Psoas muscle (tissue), 8 donors: ENCODE data around the gene NBL1. TPM values are rescaled to one million over a fixed set of nuclear protein-coding genes. Genes with fewer than 3 reads are reported as not detected.

ENCODE experiments used
- ATAC-seq, 4 donors: fragments of 200-7000 bp; cut with Tn5 transposase; one replicate each; pipeline ENCODE4 v1.9.1; 2020; ENCODE audit warnings: moderate library complexity in 3 of 4, mild to moderate bottlenecking in 2 of 4
- DNase-seq, 2 donors: peaks; one replicate each; pipeline ENCODE4 v3.0.0-alpha.2; 2020
- H3K27ac ChIP-seq: fragments of 200-600 bp; one replicate; pipeline ENCODE4 v1.8.0; 2022
- H3K27me3 ChIP-seq, 3 donors: fragments of 200-600 bp in 1 of 3; one replicate each; pipeline versions ENCODE4 v1.6.1 to v1.8.0; 2013 to 2022; ENCODE audit warnings: low read length in 2 of 3, mild to moderate bottlenecking in 2 of 3, moderate library complexity in 1 of 3; ENCODE audit not compliant: insufficient read depth in 3 of 3
- H3K36me3 ChIP-seq, 2 donors: fragments of 200-600 bp in 1 of 2; one replicate each; pipeline versions ENCODE4 v1.6.1 to v1.8.0; 2013 to 2022; ENCODE audit warnings: low read depth in 1 of 2, mild to moderate bottlenecking in 1 of 2, moderate library complexity in 1 of 2; ENCODE audit not compliant: insufficient read depth in 1 of 2
- H3K4me1 ChIP-seq: fragments of 200-600 bp; one replicate; pipeline ENCODE4 v1.8.0; 2022
- H3K4me3 ChIP-seq: fragments of 200-600 bp; one replicate; pipeline ENCODE4 v1.8.0; 2022; ENCODE audit warnings: mild to moderate bottlenecking
- H3K9me3 ChIP-seq: fragments of 200-600 bp; one replicate; pipeline ENCODE4 v1.8.0; 2022
- CTCF ChIP-seq: fragments of 200-600 bp; IDR thresholded peaks from one replicate; pipeline ENCODE4 v1.8.0; 2022; ENCODE audit warnings: antibody characterized with exemption
- WGBS, 3 donors: extraction: QIAGEN DNeasy Blood & Tissue Kit; methylation state at CpG; one replicate each; pipeline versions ENCODE4 v1.1.6 to v1.1.7; 2013; 5-methylcytosine and 5-hydroxymethylcytosine counted together
- intact Hi-C, 2 donors: fragments of 100-400 bp; cut with DNase I; formaldehyde crosslinking; loops; one replicate each; pipeline versions ENCODE4 v1.11.0 to v1.14.2; 2022
- polyA plus RNA-seq, 3 donors: library from polyadenylated mRNA; stranded (reverse); fragments of 200-250 nt; gene quantifications; one replicate each; pipeline ENCODE4 v1.2.3, GENCODE V29; 2013
- total RNA-seq, 4 donors: library from RNA; stranded (reverse); fragmentation: NEBNext Ultra II Directional in 2 of 4; extraction: Animal tissue kit (Norgen Biotek cat#: 25700) in 2 of 4; gene quantifications; one replicate each; pipeline versions ENCODE4 v1.2.1 to v1.2.4, GENCODE V29; 2021 to 2023
- donor health status: healthy with polysubstance abuse.
- donor health status: DM: no; HTN: no; CAD: no; lungs with moderate emphysema.
- donor health status: Bipolar disorder and iron deficiency.
- donor health status: healthy.
- donor health status: DM: yes; HTN: yes; CAD: no.
- donor health status: DM: no; HTN: no; CAD: no.
- donor health status: DM: no; HTN: no; CAD: no.
- donor health status: DM: yes; HTN: yes; CAD: no.

NBL1 gene
- total and polyA plus RNA-seq, 7 donors, result 11.8 to 22.8 (median 13.0) TPM

DNA sequence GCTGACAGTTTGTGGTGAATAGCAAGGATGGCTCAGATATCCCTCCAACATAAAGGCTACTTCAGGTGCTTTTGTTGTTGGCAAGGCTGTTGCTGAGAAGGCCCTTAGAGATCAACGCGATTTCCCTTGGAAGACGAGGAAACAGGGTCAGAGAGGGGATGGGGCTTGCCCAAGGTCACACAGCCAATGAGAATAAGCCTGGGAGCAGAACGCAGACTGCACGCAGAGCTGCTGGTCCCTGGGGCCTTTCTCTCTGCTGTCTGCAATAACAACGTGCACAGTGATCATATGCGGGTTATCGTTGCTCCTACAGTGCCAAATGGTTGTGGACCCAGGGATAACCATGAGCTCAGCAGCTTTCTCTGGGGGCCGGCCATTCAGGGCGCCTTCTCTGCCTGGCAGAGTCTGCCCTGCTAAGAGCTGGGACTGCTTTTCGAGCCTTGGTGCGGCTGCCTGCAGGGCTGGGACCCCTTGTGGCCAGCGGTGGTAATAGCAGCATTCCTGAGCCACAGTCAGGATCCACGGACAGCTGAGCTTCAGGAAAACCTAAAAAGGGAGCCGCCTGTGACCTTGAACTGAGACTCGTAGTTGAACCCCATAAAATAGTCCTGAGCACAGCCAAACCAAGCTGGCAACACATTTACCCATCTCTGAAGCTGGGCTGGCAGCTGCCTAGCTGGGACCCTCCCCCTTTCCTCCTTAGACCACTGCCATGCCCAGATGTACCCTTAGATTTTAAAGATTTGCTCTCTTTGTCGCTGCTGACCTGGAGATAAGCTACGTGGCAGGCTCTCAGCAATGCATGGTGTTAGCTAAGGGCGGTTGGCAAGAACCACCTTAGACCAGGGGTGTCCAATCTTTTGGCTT, 60.4 kb downstream of the NBL1 start:
- WGBS, 3 donors, result 16 to 21% (median 20%) methylated on average over 19 of the region's 19 CpGs
- Histone ChIP-seq H3K4me3 (no peak overlapping the region), H3K9me3 (no peaks in the 10 kb centered on the region), H3K36me3 (peaks cover 0 to 8% of the 10 kb centered on the region in 2 donors), H3K27ac (no peak overlapping the region), H3K4me1 (peaks cover 4% of the 10 kb centered on the region), H3K27me3 (no peaks in the 10 kb centered on the region)
- intact Hi-C loops, result loop anchor here (1.0 to 5.0 kb wide), 2 partner anchors 37 to 43 kb away; no protein-coding TSS in a partner anchor
- ATAC-seq (peak; percentile 92 to 94 (median 94)), DNase-seq (peak; percentile 67 to 85)
- peak; percentile 90 for TF ChIP-seq CTCF

DNA sequence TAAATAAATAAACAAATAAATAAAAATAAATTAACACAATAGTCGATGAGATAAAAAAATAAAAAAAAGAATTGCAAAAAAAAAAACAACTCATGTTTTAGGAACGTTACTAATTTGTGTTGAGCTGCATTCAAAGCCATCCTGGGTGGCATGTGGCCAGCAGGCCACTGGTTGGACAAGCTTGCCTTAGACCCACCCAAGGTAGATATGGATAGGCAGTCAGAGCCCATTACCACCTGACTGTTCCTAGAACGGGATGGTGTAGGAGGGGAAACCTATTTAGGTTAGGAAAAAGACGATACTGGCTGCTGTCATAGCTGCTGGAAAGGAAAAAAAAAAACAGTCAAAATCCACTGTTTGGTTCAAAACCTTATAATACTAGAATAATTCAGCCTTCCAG, 61.4 kb downstream of the NBL1 start:
- Histone ChIP-seq H3K27me3 (no peaks in the 10 kb centered on the region), H3K27ac (no peak overlapping the region), H3K4me1 (peaks cover 4% of the 10 kb centered on the region), H3K9me3 (no peaks in the 10 kb centered on the region), H3K36me3 (peaks cover 2 to 4% of the 10 kb centered on the region in 2 donors), H3K4me3 (no peak overlapping the region)
- intact Hi-C loops, result no loop called here
- no peak for TF ChIP-seq CTCF
- DNase-seq (no peak), ATAC-seq (no peak)
- WGBS, 3 donors, result 86 to 92% (median 90%) methylated on average over 4 of the region's 4 CpGs

GRCh38 chr1:19706136-19706535, 62.0 kb downstream of the NBL1 start:
- DNase-seq, result no peak
- H3K27ac ChIP-seq, result no peak overlapping the region
- peaks cover 0 to 4% of the 10 kb centered on the region in 2 donors for H3K36me3 ChIP-seq
- TF ChIP-seq CTCF, result no peak
- intact Hi-C loops, result no loop called here
- H3K4me1 ChIP-seq, result peaks cover 4% of the 10 kb centered on the region
- no peak overlapping the region for H3K4me3 ChIP-seq
- H3K9me3 ChIP-seq, result no peaks in the 10 kb centered on the region
- no peaks in the 10 kb centered on the region for H3K27me3 ChIP-seq
- ATAC-seq, result no peak
- 90 to 96% (median 92%) methylated on average over 4 of the region's 4 CpGs for WGBS, 3 donors

Other genes starting within 250 kb of the NBL1 start
- gene CAPZB, start 158.8 kb upstream of the NBL1 start, total RNA-seq, result 100 to 1,000 TPM; 207 to 284 (median 232) TPM
- 100 to 1,000 TPM; 179 to 261 (median 206) TPM for gene CAPZB, start 158.8 kb upstream of the NBL1 start, polyA plus RNA-seq
- not detected for gene HTR6, start 20.6 kb downstream of the NBL1 start, total RNA-seq
- gene HTR6, start 20.6 kb downstream of the NBL1 start, polyA plus RNA-seq, result not detected
- gene TMCO4, start 155.6 kb downstream of the NBL1 start, total RNA-seq, result 1 to 10 TPM; 2.3 to 4.8 (median 3.4) TPM
- 1 to 10 TPM; 2.6 to 3.6 (median 3.2) TPM for gene TMCO4, start 155.6 kb downstream of the NBL1 start, polyA plus RNA-seq
- gene RNF186, start 171.0 kb downstream of the NBL1 start, total RNA-seq, result not detected
- under 1 TPM in 1 of 3 donors, not detected in 2; 0.08 TPM for gene RNF186, start 171.0 kb downstream of the NBL1 start, polyA plus RNA-seq
- 1 to 10 TPM; 5.0 to 6.7 (median 6.0) TPM for gene OTUD3, start 238.1 kb downstream of the NBL1 start, total RNA-seq
- 1 to 10 TPM; 2.3 to 7.6 (median 6.1) TPM for gene OTUD3, start 238.1 kb downstream of the NBL1 start, polyA plus RNA-seq